GM18526 (cell line): Measurements from ENCODE around the gene CATSPER4.

Source experiments
- POLR2A ChIP-seq: IDR thresholded peaks from 3 replicates; pipeline ENCODE4 v1.6.1; 2011; ENCODE audit not compliant: insufficient read length; ENCODE audit errors: extremely low read depth

Gene CATSPER4

DNA sequence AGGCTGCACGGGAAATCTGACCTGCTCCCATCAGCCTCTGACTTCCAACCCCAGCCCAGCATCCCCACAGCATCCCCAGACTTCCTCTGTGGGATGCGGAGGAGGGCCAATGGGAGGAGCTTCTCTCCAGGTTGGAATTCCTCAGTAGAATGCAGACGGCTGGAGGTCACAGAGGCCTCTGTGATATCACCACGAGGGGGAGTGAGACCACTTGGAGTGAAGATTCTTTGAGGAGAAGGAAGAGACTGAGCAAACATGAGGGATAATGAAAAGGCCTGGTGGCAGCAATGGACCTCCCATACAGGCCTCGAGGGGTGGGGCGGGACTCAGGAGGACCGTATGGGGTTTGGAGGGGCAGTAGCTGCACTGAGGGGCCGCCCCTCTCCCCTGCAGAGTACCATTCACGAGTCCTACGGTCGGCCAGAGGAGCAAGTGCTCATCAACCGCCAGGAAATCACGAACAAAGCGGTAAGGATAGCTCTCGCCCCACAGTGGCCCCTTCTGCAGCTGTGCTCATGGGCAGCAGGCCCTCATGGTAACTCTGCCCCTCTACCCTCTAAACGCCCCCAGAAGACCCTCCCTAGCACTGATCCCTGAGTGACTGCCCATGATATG lies at the start of gene CATSPER4:
Gene CATSPER4 (plus strand): TSS at position 230 of the 615 bp plus-strand sequence. CDS start 26 bp downstream, at position 256.
- TF ChIP-seq POLR2A = no peak

DNA sequence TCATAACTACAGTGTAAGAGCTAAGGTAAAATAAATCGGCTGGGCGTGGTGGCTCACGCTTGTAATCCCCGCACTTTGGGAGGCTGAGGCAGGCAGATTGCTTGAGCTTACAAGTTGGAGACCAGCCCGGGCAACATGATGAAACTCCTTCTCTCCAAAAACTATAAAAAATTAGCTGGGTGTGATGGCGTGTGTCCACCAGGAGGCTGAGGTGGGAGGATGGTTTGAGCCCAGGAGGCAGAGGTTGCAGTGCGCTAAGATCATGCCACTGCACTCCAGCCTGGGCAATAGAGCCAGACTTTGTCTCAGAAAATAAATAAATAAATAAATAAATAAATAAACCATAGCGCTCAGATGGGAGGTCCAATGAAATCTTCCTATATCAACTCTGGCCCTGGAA lies 48.2 kb upstream of the CATSPER4 start:
- TF ChIP-seq POLR2A = no peak

DNA sequence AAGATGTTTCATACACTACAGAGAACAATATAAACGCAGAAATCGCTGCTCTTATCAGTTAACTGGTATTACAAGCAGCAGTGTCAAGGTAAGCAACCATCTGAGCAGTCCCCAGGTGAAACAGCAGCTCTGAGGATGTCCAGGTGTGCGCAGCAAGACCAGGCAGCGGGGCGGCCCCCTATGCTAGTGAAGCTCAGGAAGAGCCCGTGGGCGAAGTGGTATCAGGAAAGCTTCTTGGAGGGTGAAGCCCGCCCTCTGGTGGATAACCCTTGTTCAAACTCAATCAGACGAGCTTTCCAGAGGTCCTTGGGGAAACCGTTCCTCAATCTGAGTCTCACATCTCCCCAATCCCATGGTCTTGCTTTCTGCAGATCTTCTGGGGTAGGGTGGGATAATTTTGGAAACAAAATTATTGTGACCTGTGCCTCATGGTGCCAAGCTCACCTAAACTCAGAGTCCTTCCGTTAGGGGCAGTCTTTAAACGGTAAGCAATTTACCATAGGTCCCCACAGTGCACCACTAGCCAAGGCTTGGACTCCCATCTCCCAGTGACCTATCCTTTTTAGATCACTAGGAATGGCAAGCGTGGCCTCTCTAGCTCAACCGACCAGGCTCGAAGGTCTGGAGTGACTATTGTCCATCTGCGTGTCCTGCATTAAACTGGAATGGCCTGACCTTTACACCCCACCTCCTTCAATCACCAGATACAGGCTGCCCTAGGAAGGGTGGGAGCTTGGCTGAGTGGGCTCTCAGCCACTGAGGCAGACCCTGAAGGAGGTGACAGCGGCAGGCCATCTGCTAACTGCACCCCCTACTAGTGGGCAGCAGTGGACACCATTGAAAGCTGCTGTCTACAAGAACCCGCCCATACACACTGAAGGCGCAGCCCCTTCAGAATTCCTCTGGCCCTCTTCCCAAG lies 45.1 kb upstream of the CATSPER4 start:
- no peak for TF ChIP-seq POLR2A

DNA sequence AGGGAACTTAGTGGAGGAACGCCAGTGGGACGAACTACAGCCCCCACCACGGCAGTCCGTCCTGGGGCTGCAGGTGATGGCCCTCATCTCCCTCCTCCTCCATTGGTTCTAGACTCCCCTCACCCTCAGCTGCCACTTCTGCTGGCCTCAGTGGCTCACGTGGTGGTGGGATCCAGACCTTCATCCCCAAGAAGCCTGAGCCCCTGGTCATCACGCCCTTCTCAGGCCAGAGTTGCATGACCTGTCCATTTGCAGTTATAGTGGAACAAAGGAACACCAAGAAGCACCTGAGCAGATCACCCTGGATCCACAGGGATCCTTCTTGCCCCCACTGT lies 44.5 kb upstream of the CATSPER4 start:
- TF ChIP-seq POLR2A = no peak

DNA sequence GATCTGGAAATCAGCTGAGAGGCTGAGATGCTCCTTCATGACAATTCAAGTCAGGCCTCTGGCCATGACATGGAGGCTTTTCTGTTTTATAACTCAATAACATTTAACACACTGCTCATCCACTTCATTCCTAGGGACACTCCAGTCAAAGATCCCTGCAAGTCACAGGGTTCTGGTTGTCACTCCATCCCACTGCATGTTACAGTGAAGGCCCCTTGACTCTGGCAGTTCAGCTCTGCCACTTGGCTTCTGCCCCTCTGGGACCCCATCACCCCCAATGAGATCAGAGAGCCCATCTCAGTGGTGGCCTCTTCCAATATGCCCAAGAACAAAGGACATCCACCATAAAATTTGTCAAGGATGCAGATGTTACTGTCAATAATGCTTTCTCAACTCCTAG lies 41.5 kb upstream of the CATSPER4 start:
- no peak for TF ChIP-seq POLR2A

DNA sequence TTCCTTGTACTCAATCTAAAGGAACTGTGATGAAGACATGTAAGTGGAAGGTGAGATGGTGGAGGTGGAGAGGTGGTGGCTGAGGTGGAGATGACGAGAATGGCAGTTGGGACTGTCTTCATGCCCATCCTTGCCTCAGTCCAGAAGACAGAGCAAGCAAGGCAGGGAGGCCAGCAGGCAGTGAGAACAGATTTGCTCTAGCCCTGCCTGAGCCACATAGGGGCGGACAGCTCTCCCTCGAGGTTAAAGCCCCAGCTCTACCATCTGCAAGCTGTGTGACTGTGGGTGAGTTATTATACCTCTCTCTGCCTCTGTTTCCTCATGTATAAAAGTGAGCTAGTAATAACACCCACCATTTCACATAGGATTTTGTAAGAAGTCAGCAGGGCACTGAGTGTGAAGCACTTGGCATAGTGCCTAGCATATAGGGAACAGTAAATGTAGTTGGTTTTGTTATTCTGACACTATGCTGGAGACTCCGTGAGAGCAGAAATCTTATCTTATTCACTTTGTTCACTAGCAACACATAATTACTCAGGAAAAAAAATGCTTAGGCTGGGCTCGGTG lies 36.4 kb upstream of the CATSPER4 start:
- no peak for TF ChIP-seq POLR2A

DNA sequence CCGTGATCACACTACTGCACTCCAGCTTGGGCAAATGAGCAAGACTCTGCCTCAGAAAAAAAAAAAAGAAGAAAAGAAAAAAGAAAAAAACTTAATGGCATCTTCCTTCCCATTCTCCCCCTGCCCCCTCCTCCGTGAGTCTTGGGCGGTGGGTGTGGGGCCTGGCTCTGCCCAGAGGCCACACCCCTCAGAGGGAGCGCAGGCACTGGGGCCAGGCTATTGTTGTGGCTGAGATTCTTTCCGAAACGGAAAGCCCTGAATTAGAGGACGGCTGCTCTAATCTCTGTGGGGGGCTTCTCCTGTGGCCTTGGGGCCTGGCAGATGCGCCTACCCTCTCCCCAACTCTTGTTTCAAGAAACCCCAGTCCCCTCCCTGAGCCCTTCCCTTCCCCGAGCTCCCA lies 35.7 kb upstream of the CATSPER4 start:
- no peak for TF ChIP-seq POLR2A

DNA sequence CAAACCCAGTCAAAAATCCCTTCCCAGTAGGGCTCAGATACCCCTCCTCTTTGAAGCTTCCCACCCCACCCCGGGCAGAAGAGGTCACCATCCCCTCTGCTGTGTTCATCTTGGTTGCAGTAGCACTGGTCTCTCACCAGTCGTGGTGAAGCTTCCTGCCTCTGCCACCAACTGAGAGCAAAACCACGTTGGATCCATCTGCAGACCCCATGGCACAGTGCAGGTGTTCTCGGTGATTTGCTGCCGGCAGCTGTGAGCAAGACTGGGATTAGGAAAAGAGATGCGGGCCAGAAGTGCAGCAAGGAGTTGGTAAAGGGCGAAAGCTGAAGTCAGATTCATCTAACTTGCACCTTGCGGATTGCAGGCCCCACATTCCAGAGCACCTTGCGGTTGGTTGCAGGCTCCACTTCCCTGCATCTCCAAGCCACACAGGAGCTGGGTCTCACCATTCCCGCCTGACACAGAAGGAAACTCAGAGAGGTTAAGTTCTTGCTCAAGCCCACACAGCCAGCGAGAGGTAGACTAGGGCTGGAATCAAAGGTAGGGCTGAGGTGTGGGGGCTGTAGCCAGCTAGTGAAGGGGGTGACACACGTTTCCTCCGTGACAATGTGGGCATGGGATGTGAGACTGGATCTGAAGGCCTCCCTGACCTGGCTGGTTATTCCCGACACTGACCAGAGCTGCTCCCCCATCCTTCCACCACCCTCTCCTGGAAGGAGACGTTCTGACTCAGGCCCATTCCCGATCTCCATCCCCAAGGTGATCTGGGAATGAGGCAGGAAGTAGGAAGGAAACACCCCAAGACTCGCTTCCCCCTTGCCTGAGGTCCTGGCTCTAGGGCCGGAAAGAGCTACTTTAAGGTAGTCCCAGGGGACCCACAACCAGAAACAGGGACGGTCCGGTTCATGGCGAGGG lies 34.8 kb upstream of the CATSPER4 start:
- TF ChIP-seq POLR2A = no peak

DNA sequence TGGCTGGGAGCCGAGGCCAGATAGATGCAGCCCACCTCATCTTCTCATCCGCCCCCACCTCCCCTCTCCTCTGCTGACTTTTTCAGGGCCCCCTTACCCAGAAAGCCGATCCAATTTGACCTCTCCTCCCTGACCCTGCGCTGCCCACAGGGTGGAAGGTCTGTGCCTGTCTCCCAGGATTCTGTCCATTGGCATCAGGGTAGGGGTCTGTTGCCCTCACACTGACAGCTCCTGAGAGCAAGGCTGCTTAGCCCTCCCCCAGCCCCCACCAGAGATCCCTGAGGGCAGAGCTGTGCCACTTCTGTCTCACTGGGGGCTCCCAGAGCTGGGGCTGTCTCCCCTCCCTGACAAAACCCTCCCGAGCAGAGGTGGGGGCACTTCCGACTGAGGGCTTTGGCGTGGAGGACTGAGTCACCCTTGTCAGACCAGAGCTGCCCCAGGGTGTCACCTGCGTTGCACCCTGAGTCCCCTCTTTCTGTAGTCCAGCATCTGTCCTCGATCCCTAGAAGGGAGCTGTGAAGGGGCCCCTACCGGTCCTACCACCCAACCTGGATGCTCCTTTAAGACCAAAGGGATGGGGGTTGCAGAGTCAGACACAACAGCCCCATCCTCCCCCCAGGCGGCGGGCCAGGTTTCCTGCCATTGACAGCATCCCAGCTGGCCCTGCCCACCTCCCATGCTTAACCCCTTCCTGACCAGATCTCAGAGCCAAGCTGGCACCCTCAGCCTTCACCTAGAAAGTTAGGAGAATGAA lies 33.9 kb upstream of the CATSPER4 start:
- TF ChIP-seq POLR2A = no peak

DNA sequence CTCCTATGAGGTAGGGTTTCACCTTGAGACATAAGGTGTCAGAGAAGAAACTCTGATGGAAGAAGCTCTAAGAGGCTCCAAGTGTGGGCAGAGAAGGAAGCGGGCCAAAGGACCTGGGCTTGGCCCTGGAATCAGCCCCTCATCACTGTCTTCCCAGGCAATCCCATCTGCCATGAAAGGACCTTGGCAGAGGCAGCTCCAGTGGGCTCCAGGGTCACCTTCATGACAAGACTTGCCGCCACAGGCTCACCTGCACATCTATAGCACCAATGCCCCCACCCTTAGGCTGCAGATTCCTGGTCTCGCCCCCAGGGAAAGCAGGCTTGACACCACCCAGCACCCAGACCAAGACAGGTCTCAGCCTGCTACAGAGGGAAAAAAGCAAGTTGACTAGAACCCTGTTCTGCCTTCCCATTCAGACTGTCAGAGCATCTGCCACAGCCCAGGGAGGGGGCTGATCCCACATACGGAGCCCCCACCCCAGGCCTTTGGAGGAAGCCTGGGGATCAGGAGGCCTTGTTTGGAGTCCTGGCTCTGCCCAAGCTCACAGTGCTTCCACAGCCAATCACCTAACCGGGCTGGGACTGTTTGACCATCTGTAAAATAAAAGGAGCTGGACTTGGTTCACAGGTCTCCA lies 32.0 kb upstream of the CATSPER4 start:
- TF ChIP-seq POLR2A = no peak

DNA sequence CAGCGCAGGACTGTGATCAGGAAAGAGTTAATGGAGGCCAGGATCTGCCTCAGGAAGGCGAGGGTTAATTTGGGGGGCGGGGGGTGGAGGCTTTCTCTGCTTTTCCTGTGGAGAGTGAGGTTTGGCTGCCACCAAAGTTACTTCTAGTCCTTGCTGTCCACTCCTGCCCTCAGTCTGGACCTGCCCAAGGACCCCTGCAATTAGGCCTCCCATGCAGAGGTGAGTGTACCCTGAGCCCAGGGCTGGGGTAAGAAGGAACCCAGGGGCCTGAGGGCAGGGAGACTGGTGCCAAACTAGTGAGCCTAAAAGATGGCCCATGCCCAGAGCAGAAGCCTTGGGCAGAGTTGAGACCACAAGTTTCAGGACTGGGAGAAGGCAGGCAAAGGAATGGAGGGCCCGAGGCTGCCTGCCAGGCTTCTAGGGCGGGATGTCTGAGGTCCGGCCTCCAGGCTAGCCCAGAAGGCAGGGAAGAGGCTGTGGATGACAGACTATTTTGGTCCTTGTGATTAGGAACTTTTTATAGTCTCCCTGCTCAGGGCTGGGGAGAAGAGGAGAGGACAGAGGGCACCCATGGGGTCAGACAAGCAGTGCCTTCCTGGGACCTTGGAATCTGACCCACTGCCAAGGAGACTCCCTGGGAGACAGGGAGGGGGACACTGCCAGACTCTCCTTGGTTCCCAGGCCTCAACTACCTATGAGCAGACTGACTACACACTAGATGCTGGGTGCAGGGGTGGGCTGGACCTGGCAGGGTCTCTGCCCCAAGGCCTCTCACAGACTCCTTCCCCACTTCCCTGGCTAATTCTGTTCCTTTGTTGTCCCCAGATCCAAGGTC lies 31.3 kb upstream of the CATSPER4 start, which contains the start of gene FAM110D:
Gene FAM110D (plus strand): TSS at position 172 of the 835 bp plus-strand sequence. CDS start 2,213 bp downstream, outside the sequence.
- TF ChIP-seq POLR2A = no peak

DNA sequence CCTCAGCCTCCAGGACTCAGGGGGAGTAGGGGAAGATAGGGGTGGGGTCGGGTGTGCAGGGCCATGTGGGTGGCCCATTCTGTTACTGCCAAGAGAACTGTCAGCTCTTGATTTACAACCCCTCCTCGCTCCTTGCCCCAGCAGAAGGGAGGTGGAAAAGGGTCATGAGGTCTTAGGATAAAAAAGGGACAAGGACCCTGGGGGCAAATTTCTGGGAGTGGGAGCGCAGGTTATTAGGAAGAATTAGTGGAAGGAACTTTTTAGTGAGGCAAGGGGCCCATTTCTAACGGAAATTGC lies 30.7 kb upstream of the CATSPER4 start:
- no peak for TF ChIP-seq POLR2A
